T-helper 17 cell (primary cell): Measurements from ENCODE around the gene LSM4. TPM values are rescaled to one million over a fixed set of nuclear protein-coding genes. Genes with fewer than 3 reads are reported as not detected.
"Not testable (repeated sequence)": the region's sequence is repeated elsewhere in the genome, so short reads cannot be mapped to it uniquely, and the experiment has no call there.

Experiments
- ATAC-seq: fragments of 150-1000 bp; cut with Tn5 transposase; 2 replicates; pipeline ENCODE4 v1.10.0; 2021; ENCODE audit warnings: mild to moderate bottlenecking, moderate library complexity
- DNase-seq, 3 donors: peaks; one replicate each; pipeline versions ENCODE4 v3.0.0 to v3.0.0-alpha.2; 2020 to 2021
- H3K9me3 ChIP-seq: one replicate; pipeline ENCODE4 v1.7.0; 2013; ENCODE audit warnings: low read length, mild to moderate bottlenecking; ENCODE audit not compliant: control insufficient read depth, poor library complexity, severe bottlenecking
- H3K27ac Mint-ChIP-seq: one replicate; pipeline ENCODE4 v1.8.0; 2022; ENCODE audit warnings: mild to moderate bottlenecking, moderate library complexity, mixed read lengths
- H3K27me3 Mint-ChIP-seq: one replicate; pipeline ENCODE4 v1.8.0; 2022; ENCODE audit warnings: mixed read lengths
- H3K36me3 Mint-ChIP-seq: one replicate; pipeline ENCODE4 v1.8.0; 2022; ENCODE audit warnings: low read depth, mixed read lengths
- H3K4me1 Mint-ChIP-seq: one replicate; pipeline ENCODE4 v1.8.0; 2022; ENCODE audit warnings: mild to moderate bottlenecking, mixed read lengths
- H3K4me3 Mint-ChIP-seq: one replicate; pipeline ENCODE4 v1.8.0; 2022; ENCODE audit warnings: mild to moderate bottlenecking, moderate library complexity, mixed read lengths
- total RNA-seq, 4 donors: library from RNA in 2 of 4; stranded (reverse) in 2 of 4; gene quantifications; one replicate each; pipeline ENCODE4 v1.2.3 and lab custom pipeline; 2022 to 2026

Gene LSM4
- total RNA-seq, 2 donors from 2014 or later: 43.3 to 46.6 TPM

DNA sequence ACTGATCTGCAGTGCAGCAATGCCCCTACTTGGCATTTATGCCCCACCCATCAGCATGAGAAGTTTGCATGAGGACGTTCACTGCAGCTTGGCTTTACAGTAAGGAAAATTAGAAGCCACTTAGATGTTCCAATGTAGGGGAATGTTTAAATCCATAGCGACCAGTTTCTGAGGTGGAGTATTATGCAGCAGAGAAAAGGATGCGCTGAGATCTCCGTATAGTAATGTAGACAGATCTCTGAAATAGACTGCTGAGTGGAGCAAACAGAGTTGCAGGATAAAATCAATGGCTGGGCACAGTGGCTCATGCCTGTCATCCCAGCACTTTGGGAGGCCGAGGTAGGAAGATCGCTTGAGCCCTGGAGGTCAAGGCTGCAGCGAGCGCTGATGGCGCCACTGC is 27.6 kb upstream of the LSM4 start:
- Mint-ChIP-seq H3K27me3 (no peaks in the 10 kb centered on the region), H3K36me3 (peaks cover 10% of the 10 kb centered on the region), H3K27ac (no peak overlapping the region), H3K4me3 (no peak overlapping the region), H3K4me1 (peaks cover 16% of the 10 kb centered on the region)
- H3K9me3 ChIP-seq: no peaks in the 10 kb centered on the region
- no peak for ATAC-seq
- no peak for DNase-seq

DNA sequence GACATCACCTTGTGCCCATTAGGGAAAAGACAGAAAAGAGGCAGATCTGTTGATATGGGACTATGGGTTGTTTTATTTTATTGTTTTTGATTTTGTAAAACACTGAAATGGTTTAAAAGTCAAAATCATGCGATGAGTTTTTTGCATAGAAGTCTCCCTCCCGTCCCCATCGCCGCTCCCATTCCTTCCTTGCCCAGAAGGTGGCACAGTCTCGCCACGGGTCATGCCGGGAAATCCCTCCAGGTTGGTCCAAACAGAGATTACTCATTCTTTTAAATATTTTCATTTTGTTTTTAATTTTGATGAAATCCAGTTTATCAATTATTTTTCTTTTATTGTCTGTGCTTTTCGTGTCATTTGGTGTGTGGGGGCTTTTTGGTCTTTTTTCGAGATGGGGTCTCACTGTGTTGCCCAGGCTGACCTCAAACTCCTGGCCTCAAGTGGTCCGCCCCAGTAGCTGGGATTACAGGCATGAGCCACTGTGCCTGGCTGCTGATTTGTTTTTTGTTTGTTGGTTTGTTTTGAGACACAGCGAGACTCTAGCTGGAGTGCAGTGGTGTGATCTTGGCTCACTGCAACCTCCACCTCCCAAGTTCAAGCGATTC is 26.8 kb upstream of the LSM4 start:
- H3K4me1 Mint-ChIP-seq: peaks cover 16% of the 10 kb centered on the region
- no peak overlapping the region for H3K4me3 Mint-ChIP-seq
- no peaks in the 10 kb centered on the region for H3K27me3 Mint-ChIP-seq
- DNase-seq: no peak
- ATAC-seq: no peak
- H3K36me3 Mint-ChIP-seq: peaks cover 10% of the 10 kb centered on the region
- H3K27ac Mint-ChIP-seq: no peak overlapping the region
- no peaks in the 10 kb centered on the region for H3K9me3 ChIP-seq

DNA sequence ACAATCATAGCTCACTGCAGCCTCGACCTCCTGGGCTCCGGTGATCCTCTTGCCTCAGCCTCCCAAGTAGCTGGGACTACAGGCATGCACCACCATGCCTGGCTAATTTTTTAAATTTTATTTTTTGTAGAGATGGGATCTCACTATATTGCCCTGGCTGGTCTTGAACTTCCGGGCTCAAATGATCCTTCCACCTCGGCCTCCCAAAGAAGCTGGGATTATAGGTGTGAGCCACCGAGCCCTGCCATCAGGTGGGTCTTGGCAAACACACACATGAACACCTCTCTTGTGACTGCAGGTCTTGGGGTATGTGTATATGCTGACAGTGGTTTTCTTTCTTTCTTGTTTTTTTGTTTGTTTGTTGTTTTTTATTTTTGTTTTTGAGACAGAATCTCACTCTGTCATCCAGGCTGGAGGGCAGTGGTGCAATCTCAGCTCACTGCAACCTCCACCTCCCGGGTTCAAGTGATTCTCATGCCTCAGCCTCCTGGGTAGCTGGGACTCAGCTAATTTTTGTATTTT is 26.0 kb upstream of the LSM4 start:
- H3K27ac Mint-ChIP-seq, H3K27me3 Mint-ChIP-seq, DNase-seq, ATAC-seq, H3K4me3 Mint-ChIP-seq, H3K36me3 Mint-ChIP-seq, H3K9me3 ChIP-seq: not testable (repeated sequence)
- H3K4me1 Mint-ChIP-seq: peaks cover 16% of the 10 kb centered on the region

DNA sequence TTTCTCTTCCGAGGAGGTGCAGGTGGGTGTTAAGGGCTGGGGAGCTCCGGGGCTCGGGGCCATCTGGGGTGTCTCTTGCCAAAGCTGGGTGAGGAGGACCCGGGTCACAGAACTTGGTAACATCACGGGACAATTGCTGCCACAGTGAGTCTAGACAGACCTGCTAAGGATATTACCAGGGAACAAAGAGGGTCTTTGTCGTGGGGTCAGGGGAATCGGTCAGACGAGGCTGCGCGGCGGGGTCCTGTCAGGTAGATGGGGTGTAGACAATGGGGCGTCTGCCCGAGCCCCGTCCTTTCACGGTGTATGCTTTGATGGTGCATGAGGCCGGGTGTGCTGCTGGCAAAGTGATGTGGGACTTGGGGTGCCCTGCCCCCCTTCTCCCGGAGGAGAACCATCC is 25.3 kb upstream of the LSM4 start:
- H3K27ac Mint-ChIP-seq: peak overlapping the region; percentile 37

DNA sequence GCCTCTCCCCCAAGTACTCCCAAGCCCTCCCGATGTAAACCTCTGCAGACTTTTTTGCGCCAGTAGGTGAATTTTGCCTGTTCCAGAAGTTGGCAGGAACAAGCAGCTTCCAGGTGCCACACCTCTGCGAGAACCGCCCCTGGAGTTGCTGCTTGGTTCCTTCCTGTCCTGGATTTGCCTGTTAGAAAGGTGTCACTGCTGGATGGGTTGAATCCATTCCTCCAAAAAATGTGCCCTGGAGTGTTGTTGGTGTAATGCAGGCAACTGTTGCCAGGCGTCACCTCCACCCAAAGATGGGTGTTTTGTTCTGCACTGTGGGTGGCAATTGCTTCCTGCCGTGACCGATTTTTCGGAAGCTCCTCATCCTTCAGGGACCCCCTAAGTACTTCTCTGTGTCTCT is 23.2 kb upstream of the LSM4 start:
- H3K9me3 ChIP-seq: no peaks in the 10 kb centered on the region
- ATAC-seq (no peak), DNase-seq (no peak)
- H3K4me3 Mint-ChIP-seq: no peak overlapping the region
- peaks cover 19% of the 10 kb centered on the region for H3K4me1 Mint-ChIP-seq
- H3K36me3 Mint-ChIP-seq: peaks cover 10% of the 10 kb centered on the region
- H3K27me3 Mint-ChIP-seq: no peaks in the 10 kb centered on the region
- H3K27ac Mint-ChIP-seq: peak overlapping the region; percentile 37

More for the DNA sequence above, 25.3 kb upstream of the LSM4 start:
- Mint-ChIP-seq H3K4me1 (peaks cover 16% of the 10 kb centered on the region), H3K27me3 (no peaks in the 10 kb centered on the region), H3K36me3 (peaks cover 10% of the 10 kb centered on the region), H3K4me3 (no peak overlapping the region)
- ATAC-seq (no peak), DNase-seq (no peak)
- H3K9me3 ChIP-seq: no peaks in the 10 kb centered on the region

DNA sequence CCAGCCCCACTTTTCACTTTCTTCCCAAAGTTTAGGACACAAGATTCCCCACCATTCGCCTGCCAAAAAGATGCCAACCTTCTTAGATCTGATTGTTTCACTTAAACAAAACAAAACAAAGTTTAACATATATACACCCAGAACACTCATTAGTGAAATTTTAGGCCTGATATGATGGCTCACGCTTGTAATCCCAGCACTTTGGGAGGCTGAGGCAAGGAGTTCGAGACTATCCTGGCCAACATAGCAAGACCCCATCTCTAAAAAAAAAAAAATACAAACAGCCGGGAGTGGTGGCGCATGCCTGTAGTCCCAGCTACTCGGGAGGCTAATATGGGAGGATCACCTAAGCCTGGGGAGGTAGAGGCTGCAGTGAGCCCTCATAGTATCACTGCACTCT is 22.4 kb upstream of the LSM4 start:
- no peak overlapping the region for H3K4me3 Mint-ChIP-seq
- H3K27me3 Mint-ChIP-seq: no peaks in the 10 kb centered on the region
- peaks cover 10% of the 10 kb centered on the region for H3K36me3 Mint-ChIP-seq
- DNase-seq: no peak
- H3K27ac Mint-ChIP-seq: no peak overlapping the region
- no peaks in the 10 kb centered on the region for H3K9me3 ChIP-seq
- no peak for ATAC-seq
- peaks cover 20% of the 10 kb centered on the region for H3K4me1 Mint-ChIP-seq

DNA sequence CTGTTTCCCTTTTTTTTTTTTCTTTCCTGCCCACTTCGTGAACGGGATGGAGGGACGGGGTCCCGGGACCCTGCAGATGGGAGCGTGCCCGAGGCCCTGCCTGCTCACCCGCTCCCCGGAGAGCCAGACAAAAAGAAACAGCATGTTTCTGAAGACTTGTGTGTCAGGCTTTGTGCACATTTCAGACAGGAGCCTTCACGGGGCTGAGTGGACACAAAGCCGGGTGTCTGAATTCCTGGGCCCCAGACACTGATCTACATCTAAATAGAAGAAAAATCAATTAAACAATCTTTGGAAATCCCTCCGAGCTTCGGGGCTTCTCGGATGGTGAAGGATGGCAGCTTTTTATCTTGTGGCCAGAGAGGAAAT is 21.7 kb upstream of the LSM4 start:
- no peak overlapping the region for H3K27ac Mint-ChIP-seq
- peaks cover 23% of the 10 kb centered on the region for H3K4me1 Mint-ChIP-seq
- H3K36me3 Mint-ChIP-seq: peaks cover 10% of the 10 kb centered on the region
- no peak overlapping the region for H3K4me3 Mint-ChIP-seq
- no peaks in the 10 kb centered on the region for H3K9me3 ChIP-seq
- DNase-seq (no peak), ATAC-seq (no peak)
- H3K27me3 Mint-ChIP-seq: no peaks in the 10 kb centered on the region

DNA sequence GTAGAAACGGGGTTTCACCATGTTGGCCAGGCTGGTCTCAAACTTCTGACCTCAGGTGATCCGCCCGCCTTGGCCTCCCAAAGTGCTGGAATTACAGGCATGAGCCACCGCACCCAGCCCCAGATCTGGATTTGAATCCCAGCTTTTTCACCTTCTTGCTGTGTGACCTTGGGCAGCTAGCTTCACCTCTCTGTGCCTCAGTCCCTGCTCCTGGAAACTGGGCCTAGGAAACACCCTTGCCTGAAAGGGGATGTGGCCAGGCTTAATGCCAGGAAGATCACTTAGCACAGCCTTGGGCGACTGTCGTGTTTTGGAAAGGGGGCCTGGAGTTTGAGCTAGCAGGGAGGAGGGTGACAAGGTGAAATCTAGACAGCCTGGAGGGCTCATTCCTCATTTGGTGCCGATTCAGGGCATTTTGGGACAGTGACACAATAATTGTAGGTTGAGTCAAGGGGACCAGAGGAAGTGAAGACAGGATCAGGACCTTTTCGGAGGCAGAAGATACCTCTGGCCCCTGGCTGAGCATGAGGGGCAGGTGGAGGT is 19.3 kb upstream of the LSM4 start:
- Mint-ChIP-seq H3K36me3 (peaks cover 3% of the 10 kb centered on the region), H3K27ac (no peak overlapping the region), H3K27me3 (no peaks in the 10 kb centered on the region), H3K4me1 (peaks cover 12% of the 10 kb centered on the region), H3K4me3 (peak overlapping the region; percentile 92)
- DNase-seq (no peak), ATAC-seq (no peak)
- H3K9me3 ChIP-seq: no peaks in the 10 kb centered on the region

DNA sequence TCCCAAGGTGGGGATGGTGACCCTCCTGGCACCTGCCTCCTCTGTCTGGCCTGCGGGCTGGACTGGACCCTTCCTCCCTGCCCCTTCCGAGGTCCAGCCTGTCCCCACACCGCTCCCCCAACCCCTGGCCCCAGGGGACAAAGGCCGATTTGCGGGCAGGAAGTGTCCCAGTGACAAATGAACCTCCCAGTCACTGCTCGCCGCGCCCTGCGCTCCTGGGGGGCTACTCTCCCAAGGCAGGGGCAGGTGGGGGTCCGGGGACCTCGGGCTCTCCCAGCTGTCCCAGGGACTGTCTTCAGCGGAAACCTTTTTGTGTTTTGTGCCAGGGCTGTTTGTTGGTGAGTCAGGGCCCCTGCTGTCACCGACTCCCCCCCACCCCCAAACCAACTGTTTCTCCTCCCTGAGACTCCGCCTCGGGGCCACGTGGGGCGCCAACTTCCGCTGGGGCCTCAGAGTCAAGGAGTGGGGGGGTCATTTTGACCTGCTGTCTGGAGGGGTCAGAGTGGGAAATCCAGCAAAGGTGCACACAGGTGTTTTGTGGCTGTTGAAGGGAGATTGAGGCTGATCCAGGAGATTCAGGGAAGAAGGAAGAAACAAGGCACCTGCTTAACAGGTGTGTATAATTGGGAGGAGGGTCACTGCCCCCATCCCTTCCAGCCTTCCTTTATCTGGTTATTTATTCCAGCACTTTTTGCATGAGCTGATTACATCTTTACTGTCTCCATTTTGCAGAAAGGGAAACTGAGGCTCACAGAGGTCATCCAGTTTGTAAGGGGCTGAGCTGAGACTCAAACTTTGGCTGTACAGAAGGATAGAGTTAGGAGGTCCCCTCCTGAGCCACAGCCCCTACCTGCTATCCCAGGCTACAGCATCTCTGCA is 18.4 kb upstream of the LSM4 start:
- H3K9me3 ChIP-seq: no peaks in the 10 kb centered on the region
- Mint-ChIP-seq H3K27ac (peak overlapping the region; percentile 79), H3K36me3 (peaks cover under 1% of the 10 kb centered on the region), H3K4me3 (peak overlapping the region; percentile 92), H3K4me1 (peaks cover 10% of the 10 kb centered on the region), H3K27me3 (no peaks in the 10 kb centered on the region)
- DNase-seq (peak; percentile 24 to 26 (median 25)), ATAC-seq (peak; percentile 76)

DNA sequence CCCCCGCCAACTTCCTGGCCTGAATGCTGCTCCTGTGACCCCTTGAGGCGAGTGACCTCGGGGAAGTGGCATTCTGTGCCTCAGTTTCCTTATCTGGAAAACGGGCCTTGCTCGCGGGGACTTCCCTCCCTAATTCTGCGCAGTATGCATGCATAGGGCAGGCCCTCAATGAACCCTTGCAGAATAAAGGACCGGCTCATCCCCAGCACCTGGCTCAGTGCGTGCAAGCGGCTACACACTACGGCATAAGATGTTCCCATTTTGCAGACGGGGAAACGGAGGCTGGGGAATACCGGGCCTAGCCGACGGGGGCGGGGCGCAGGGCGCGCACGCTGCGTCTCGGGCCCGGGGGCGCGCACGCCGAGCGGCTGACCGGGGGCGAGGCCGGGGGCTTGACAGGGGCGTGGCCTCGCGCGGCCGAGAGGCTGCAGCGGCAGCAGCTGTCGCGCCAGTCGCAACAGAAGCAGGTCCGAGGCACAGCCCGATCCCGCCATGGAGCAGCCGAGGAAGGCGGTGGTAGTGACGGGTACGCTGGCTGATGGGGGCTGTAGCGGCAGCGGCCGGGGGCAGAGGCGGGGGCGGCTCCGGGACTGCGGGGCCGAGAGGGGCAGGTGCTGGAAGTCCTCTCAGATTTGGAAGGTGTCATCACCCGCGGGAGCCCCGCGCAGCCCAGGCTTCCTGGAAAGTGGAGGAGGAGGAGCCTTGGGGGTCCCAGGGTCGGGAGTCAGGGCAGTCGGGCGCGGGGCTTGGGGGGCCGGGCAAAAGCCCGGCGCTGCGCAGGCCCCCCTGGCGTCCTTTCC is 17.5 kb upstream of the LSM4 start, which contains the start of gene PGPEP1:
Gene PGPEP1 (plus strand): TSS at position 409 of the 800 bp plus-strand sequence. CDS start 84 bp downstream, at position 493.
- Mint-ChIP-seq H3K27me3 (no peaks in the 10 kb centered on the region), H3K4me1 (peaks cover 9% of the 10 kb centered on the region), H3K36me3 (no peaks in the 10 kb centered on the region), H3K4me3 (peak within 1 kb of the TSS; percentile 92), H3K27ac (peak within 1 kb of the TSS; percentile 79)
- DNase-seq (peak; percentile 49 to 55 (median 53)), ATAC-seq (peak; percentile 57)
- H3K9me3 ChIP-seq: no peaks in the 10 kb centered on the region

DNA sequence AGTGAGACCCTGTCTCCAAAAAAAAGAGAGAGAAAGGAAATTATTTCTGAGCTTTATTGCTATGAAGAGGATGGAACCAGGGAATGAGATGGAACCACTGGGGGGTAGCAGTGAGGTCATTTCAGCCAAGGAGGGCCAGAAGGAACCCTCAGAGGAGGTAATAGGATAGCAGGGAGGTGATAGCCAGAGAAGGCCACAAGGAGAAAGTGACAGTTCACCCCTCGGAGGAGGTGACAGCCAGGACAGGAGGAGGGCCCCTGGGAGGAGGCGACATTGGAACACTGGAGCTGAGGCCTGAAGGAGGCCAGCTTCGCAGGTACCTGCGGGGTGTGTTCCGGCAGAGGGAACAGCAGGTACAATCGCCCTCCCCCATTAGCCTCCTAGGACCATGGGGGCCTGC is 16.8 kb upstream of the LSM4 start:
- peak overlapping the region; percentile 79 for H3K27ac Mint-ChIP-seq
- ATAC-seq: no peak
- H3K36me3 Mint-ChIP-seq: no peaks in the 10 kb centered on the region
- no peaks in the 10 kb centered on the region for H3K9me3 ChIP-seq
- no peak for DNase-seq
- peak overlapping the region; percentile 92 for H3K4me3 Mint-ChIP-seq
- peaks cover 9% of the 10 kb centered on the region for H3K4me1 Mint-ChIP-seq
- H3K27me3 Mint-ChIP-seq: no peaks in the 10 kb centered on the region

DNA sequence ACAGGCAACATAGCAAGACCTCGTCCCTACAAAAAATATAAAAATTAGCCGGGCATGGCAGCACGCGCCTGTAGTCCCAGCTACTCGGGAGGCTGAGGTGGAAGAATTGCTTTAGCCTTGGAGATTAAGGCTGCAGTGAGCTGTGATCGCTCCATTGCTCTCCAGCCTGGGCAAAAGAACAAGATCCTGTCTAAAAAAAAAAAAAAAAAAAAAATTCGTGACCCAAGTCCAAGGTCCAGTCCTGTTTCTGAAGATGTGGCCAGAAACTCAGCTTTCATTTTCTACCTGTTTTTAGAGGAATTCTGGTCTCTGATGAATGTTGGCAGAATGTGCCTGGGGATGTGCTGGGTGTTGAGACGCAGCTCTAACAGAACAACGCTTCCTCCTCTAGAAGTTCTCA is 15.7 kb upstream of the LSM4 start:
- no peaks in the 10 kb centered on the region for H3K27me3 Mint-ChIP-seq
- H3K36me3 Mint-ChIP-seq: no peaks in the 10 kb centered on the region
- peak overlapping the region; percentile 7 for H3K4me3 Mint-ChIP-seq
- H3K27ac Mint-ChIP-seq: no peak overlapping the region
- ATAC-seq: no peak
- H3K4me1 Mint-ChIP-seq: peaks cover 9% of the 10 kb centered on the region
- no peak for DNase-seq
- no peaks in the 10 kb centered on the region for H3K9me3 ChIP-seq

DNA sequence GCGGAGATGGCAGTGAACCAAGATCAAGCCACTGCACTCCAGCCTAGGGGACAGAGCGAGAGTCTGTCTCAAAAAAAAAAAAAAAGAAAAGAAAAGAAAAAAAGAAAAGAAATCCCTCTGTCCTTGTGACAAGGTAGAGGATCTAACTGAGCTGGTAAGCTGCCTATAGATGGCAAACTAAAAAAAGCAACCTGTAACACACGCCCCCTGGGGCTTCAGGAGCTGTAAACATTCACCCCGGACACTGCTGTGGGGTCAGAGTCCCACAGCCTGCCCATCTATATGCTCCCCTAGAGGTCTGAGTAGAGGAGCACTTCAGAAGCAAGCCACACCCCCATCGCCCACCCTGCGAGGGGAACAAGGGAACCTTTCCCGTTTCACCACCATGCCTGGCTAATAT is 13.2 kb upstream of the LSM4 start:
- H3K4me3 Mint-ChIP-seq: no peak overlapping the region
- H3K27ac Mint-ChIP-seq: no peak overlapping the region
- peaks cover 6% of the 10 kb centered on the region for H3K4me1 Mint-ChIP-seq
- H3K36me3 Mint-ChIP-seq: no peaks in the 10 kb centered on the region
- no peak for DNase-seq
- no peaks in the 10 kb centered on the region for H3K27me3 Mint-ChIP-seq
- no peaks in the 10 kb centered on the region for H3K9me3 ChIP-seq
- no peak for ATAC-seq
